H9 (cell line): ENCODE measurements around the gene ZNRF1. TPM values are rescaled to one million over a fixed set of nuclear protein-coding genes. Genes with fewer than 3 reads are reported as not detected.

Source experiments
- DNase-seq: peaks from one replicate; pipeline ENCODE4 v3.0.0-alpha.2; 2017
- H2AFZ ChIP-seq: one replicate; pipeline ENCODE4 v1.6.1; 2013; ENCODE audit warnings: mild to moderate bottlenecking, low read length, control low read depth, moderate library complexity
- H2AK5ac ChIP-seq: 2 replicates; pipeline ENCODE4 v1.6.1; 2013; ENCODE audit warnings: low read length, control low read depth, mixed read lengths; ENCODE audit not compliant: insufficient read length
- H2BK120ac ChIP-seq: one replicate; pipeline ENCODE4 v1.6.1; 2013; ENCODE audit warnings: low read depth, mild to moderate bottlenecking, low read length, control low read depth, inconsistent platforms; ENCODE audit not compliant: poor library complexity, severe bottlenecking
- H2BK12ac ChIP-seq: 2 replicates; pipeline ENCODE4 v1.6.1; 2013; ENCODE audit warnings: low read length, control low read depth, mixed read lengths, low read depth; ENCODE audit not compliant: insufficient read length
- H2BK15ac ChIP-seq: 2 replicates; pipeline ENCODE4 v1.6.1; 2013; ENCODE audit warnings: low read depth, low read length, control low read depth
- H2BK20ac ChIP-seq: one replicate; pipeline ENCODE4 v1.6.1; 2013; ENCODE audit warnings: low read depth, mild to moderate bottlenecking, low read length, control low read depth, inconsistent platforms; ENCODE audit not compliant: poor library complexity, severe bottlenecking
- H2BK5ac ChIP-seq: 2 replicates; pipeline ENCODE4 v1.6.1; 2013; ENCODE audit warnings: low read length, control low read depth, mixed read lengths; ENCODE audit not compliant: insufficient read length
- H3K14ac ChIP-seq: 2 replicates; pipeline ENCODE4 v1.6.1; 2013; ENCODE audit warnings: low read length, control low read depth; ENCODE audit not compliant: insufficient read depth
- H3K18ac ChIP-seq: 2 replicates; pipeline ENCODE4 v1.6.1; 2013; ENCODE audit warnings: low read depth, mild to moderate bottlenecking, mixed read lengths, low read length, control low read depth; ENCODE audit not compliant: insufficient read length
- H3K23ac ChIP-seq: 2 replicates; pipeline ENCODE4 v1.6.1; 2013; ENCODE audit warnings: low read length, control low read depth, mixed read lengths, low read depth; ENCODE audit not compliant: insufficient read length
- H3K23me2 ChIP-seq: 2 replicates; pipeline ENCODE4 v1.6.1; 2013; ENCODE audit warnings: low read depth, mild to moderate bottlenecking, mixed read lengths, low read length, control low read depth; ENCODE audit not compliant: insufficient read length, poor library complexity, severe bottlenecking
- H3K27ac ChIP-seq: 2 replicates; pipeline ENCODE4 v1.5.1; 2013; ENCODE audit warnings: low read length, control low read depth, mixed read lengths, low read depth; ENCODE audit not compliant: insufficient read length
- H3K27me3 ChIP-seq: 2 replicates; pipeline ENCODE4 v1.6.1; 2013; ENCODE audit warnings: low read length, control low read depth, inconsistent platforms; ENCODE audit not compliant: insufficient read depth
- H3K4ac ChIP-seq: 2 replicates; pipeline ENCODE4 v1.6.1; 2013; ENCODE audit warnings: low read depth, mild to moderate bottlenecking, control low read depth, inconsistent platforms, low read length, moderate library complexity
- H3K4me1 ChIP-seq: 2 replicates; pipeline ENCODE4 v1.6.1; 2013; ENCODE audit warnings: low read length, control low read depth, inconsistent platforms; ENCODE audit not compliant: insufficient read depth
- H3K4me2 ChIP-seq: 2 replicates; pipeline ENCODE4 v1.6.1; 2013; ENCODE audit warnings: low read length, control low read depth, mixed read lengths; ENCODE audit not compliant: insufficient read length, insufficient read depth
- H3K56ac ChIP-seq: 2 replicates; pipeline ENCODE4 v1.6.1; 2013; ENCODE audit warnings: low read depth, mild to moderate bottlenecking, mixed read lengths, low read length, control low read depth; ENCODE audit not compliant: insufficient read length
- H3K79me1 ChIP-seq: 2 replicates; pipeline ENCODE4 v1.6.1; 2013; ENCODE audit warnings: low read depth, mild to moderate bottlenecking, moderate library complexity, low read length, control low read depth, inconsistent platforms; ENCODE audit not compliant: insufficient read depth, poor library complexity, severe bottlenecking
- H3K79me2 ChIP-seq: 2 replicates; pipeline ENCODE4 v1.6.1; 2013; ENCODE audit warnings: low read length, control low read depth, inconsistent platforms; ENCODE audit not compliant: insufficient read depth
- H3K9ac ChIP-seq: 2 replicates; pipeline ENCODE4 v1.6.1; 2013; ENCODE audit warnings: low read length, control low read depth, mixed read lengths; ENCODE audit not compliant: insufficient read length; ENCODE audit errors: extremely low read depth
- H3K9me3 ChIP-seq: one replicate; pipeline ENCODE4 v1.6.1; 2013; ENCODE audit warnings: low read depth, low read length, inconsistent platforms; ENCODE audit not compliant: control insufficient read depth
- H3T11ph ChIP-seq: one replicate; pipeline ENCODE4 v1.6.1; 2013; ENCODE audit warnings: mild to moderate bottlenecking, low read length, control low read depth, inconsistent platforms
- H4K20me1 ChIP-seq: one replicate; pipeline ENCODE4 v1.6.1; 2013; ENCODE audit not compliant: control insufficient read depth, insufficient read length, insufficient read depth
- H4K5ac ChIP-seq: 2 replicates; pipeline ENCODE4 v1.6.1; 2013; ENCODE audit warnings: low read depth, mild to moderate bottlenecking, mixed read lengths, low read length, control low read depth; ENCODE audit not compliant: insufficient read length
- H4K8ac ChIP-seq: replicated peaks from 2 replicates; pipeline ENCODE4 v1.6.1; 2013; ENCODE audit warnings: low read length, control low read depth, mixed read lengths, low read depth; ENCODE audit not compliant: insufficient read length
- H4K91ac ChIP-seq: 2 replicates; pipeline ENCODE4 v1.6.1; 2013; ENCODE audit warnings: low read depth, mild to moderate bottlenecking, moderate library complexity, mixed read lengths, low read length, control low read depth; ENCODE audit not compliant: insufficient read length
- H3K27ac Mint-ChIP-seq, 3 experiments: 2 replicates in 2 of 3; 3 replicates in 1 of 3; pipeline ENCODE4 v1.8.0; 2020 to 2021; ENCODE audit warnings: mixed read lengths in 3 of 3, mild to moderate bottlenecking in 1 of 3, moderate library complexity in 1 of 3
- H3K27me3 Mint-ChIP-seq: 2 replicates; pipeline ENCODE4 v1.8.0; 2021; ENCODE audit warnings: low read depth, mild to moderate bottlenecking, moderate library complexity, mixed read lengths
- H3K36me3 Mint-ChIP-seq, 3 experiments: 2 replicates in 2 of 3; 3 replicates in 1 of 3; pipeline ENCODE4 v1.8.0; 2020 to 2021; ENCODE audit warnings: low read depth in 3 of 3, mixed read lengths in 3 of 3; ENCODE audit not compliant: insufficient read depth in 1 of 3
- H3K4me1 Mint-ChIP-seq, 2 experiments: 2 replicates each; pipeline ENCODE4 v1.8.0; 2020; ENCODE audit warnings: mixed read lengths in 2 of 2
- H3K4me3 Mint-ChIP-seq, 2 experiments: 2 replicates in 1 of 2; 3 replicates in 1 of 2; pipeline ENCODE4 v1.8.0; 2020 to 2021; ENCODE audit warnings: mild to moderate bottlenecking in 2 of 2, mixed read lengths in 2 of 2, moderate library complexity in 1 of 2
- H3K9me3 Mint-ChIP-seq, 2 experiments: 2 replicates in 1 of 2; 3 replicates in 1 of 2; pipeline ENCODE4 v1.8.0; 2020; ENCODE audit warnings: mild to moderate bottlenecking in 2 of 2, mixed read lengths in 2 of 2, moderate library complexity in 1 of 2
- WGBS: extraction: QIAGEN DNeasy Blood & Tissue Kit; methylation state at CpG from one replicate; pipeline ENCODE4 v1.1.7; 2013; ENCODE audit warnings: missing lambda C conversion rate, low lambda C conversion rate, mixed read lengths; ENCODE audit not compliant: insufficient read length; ENCODE audit errors: extremely low coverage; 5-methylcytosine and 5-hydroxymethylcytosine counted together
- total RNA-seq: library from RNA; stranded (reverse); gene quantifications from 2 replicates; pipeline ENCODE4 v1.2.1, GENCODE V29; 2021
- TF ChIP-seq, protein P1 (sequence below): fragments of 200-600 bp; sonication (generic); conservative IDR thresholded peaks from 3 replicates; pipeline ENCODE4 v1.8.0; 2021; ENCODE audit warnings: antibody characterized with exemption, mild to moderate bottlenecking

ZNRF1 gene
- total RNA-seq, 1 experiment from 2014 or later, result 49.6 TPM

DNA sequence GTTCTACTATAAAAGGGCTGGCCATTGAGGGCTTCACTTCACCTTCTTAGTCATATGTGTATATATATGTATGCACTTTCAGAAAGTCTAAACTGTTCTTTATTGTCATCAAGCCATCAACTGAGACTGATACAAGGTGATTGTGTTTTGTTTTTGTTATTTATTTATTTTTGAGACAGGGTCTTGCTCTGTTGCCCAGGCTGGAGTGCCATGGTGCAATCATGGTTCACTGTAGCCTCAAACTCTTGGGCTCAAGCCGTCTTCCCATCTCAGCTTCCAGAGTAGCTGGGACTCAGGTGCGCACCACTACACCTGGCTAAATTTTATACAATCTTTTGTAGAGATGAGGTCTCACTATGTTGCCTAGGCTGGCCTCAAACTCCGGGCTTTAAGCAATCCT, 5.6 kb downstream of the ZNRF1 start:
- H3K79me1 ChIP-seq, result peaks cover 11% of the 10 kb centered on the region
- H3K18ac ChIP-seq, result no peak overlapping the region
- no peak overlapping the region for H2BK15ac ChIP-seq
- H3K23ac ChIP-seq, result no peak overlapping the region
- H2BK12ac ChIP-seq, result no peak overlapping the region
- no peak overlapping the region for H4K91ac ChIP-seq
- no peak overlapping the region for H3K4me3 Mint-ChIP-seq
- no peak overlapping the region for H3K27ac ChIP-seq
- TF ChIP-seq, protein P1, sequence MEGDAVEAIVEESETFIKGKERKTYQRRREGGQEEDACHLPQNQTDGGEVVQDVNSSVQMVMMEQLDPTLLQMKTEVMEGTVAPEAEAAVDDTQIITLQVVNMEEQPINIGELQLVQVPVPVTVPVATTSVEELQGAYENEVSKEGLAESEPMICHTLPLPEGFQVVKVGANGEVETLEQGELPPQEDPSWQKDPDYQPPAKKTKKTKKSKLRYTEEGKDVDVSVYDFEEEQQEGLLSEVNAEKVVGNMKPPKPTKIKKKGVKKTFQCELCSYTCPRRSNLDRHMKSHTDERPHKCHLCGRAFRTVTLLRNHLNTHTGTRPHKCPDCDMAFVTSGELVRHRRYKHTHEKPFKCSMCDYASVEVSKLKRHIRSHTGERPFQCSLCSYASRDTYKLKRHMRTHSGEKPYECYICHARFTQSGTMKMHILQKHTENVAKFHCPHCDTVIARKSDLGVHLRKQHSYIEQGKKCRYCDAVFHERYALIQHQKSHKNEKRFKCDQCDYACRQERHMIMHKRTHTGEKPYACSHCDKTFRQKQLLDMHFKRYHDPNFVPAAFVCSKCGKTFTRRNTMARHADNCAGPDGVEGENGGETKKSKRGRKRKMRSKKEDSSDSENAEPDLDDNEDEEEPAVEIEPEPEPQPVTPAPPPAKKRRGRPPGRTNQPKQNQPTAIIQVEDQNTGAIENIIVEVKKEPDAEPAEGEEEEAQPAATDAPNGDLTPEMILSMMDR, result no peak
- peaks cover 0 to 2% of the 10 kb centered on the region in 2 experiments; a peak in 1 of 5 replicates for H3K9me3 Mint-ChIP-seq
- H4K5ac ChIP-seq, result no peak overlapping the region
- no peaks in the 10 kb centered on the region for H3K27me3 ChIP-seq
- no peak overlapping the region for H3K9ac ChIP-seq
- H3K9me3 ChIP-seq, result no peaks in the 10 kb centered on the region
- peaks cover 32% of the 10 kb centered on the region; the same call in 1 of the 2 replicates for H3K79me2 ChIP-seq
- H3K56ac ChIP-seq, result no peak overlapping the region
- peaks cover 5 to 27% (median 13%) of the 10 kb centered on the region in 3 experiments; a peak in 5 of 7 replicates for H3K36me3 Mint-ChIP-seq
- H3T11ph ChIP-seq, result no peak overlapping the region
- H3K4me1 ChIP-seq, result no peaks in the 10 kb centered on the region
- no peak overlapping the region for H2BK20ac ChIP-seq
- H3K4ac ChIP-seq, result no peak overlapping the region
- no peak overlapping the region for H2BK120ac ChIP-seq
- H2BK5ac ChIP-seq, result no peak overlapping the region
- H3K4me2 ChIP-seq, result no peak overlapping the region
- no peak overlapping the region for H2AFZ ChIP-seq
- WGBS, result no CpG with 5 or more reads among the region's 3 CpGs
- H4K20me1 ChIP-seq, result no peaks in the 10 kb centered on the region
- no peak overlapping the region; a peak in 1 of 7 replicates for H3K27ac Mint-ChIP-seq
- no peak overlapping the region for H4K8ac ChIP-seq
- peaks cover 39 to 44% of the 10 kb centered on the region in 2 experiments for H3K4me1 Mint-ChIP-seq
- H3K23me2 ChIP-seq, result peaks cover 14% of the 10 kb centered on the region
- no peak for DNase-seq
- H3K14ac ChIP-seq, result no peak overlapping the region
- no peak overlapping the region for H2AK5ac ChIP-seq
- peaks cover 5% of the 10 kb centered on the region for H3K27me3 Mint-ChIP-seq
